ENCODE measurements around the gene C20orf144. TPM values are rescaled to one million over a fixed set of nuclear protein-coding genes. Genes with fewer than 3 reads are reported as not detected.

The C20orf144 gene
- total RNA-seq, 1 donor from 2014 or later: not detected

DNA sequence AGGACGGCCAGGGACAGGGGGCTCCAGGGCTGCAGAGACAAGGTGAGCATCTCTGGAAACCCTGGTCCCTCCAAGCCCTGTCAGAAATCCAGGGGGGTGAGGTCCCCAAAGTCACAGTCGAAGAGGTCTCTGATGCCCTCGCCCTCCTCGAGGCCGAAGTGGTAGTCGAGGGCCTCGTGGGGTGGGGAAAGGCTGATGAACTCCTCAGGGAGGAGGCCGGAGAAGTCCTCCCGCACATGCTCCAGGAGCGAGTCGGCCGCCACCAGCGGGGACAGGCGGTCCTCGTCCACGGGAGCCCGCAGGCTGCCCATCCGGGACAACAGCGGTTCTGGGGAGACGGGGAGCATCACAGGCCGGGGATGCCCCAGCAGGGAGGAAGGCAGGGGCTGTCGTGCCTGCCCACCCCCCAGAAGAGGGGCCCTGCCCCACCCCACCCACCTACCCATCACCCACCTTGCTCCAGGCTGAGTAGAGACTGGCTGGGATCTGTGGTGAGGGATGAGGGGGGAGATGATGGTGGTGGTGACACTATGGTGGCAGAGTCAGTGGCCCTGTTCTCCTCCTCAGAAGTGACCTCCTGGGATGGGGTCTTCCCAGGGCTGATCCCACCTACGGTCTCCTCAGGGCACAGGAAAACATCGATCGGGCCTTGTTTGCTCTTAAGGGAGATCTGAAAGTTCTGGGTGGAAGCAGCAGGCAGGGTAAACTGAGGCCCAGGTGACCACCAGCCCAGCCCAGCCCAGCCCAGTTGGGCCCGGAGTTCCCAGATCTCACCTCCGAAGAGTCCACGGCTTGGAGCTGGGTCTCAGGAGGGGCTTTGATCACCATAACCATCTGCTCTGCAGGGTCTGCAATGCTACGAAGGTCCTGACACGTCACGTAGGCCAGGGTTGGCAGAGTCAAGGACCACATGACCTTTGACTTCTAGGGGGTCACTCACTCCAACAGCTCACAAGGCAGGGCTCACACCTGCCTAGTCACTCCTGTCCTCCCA, 14.8 kb downstream of the C20orf144 start:
- no peak for DNase-seq (ENCODE audit: low spot score in 2 of 2)
- intact Hi-C loops (cut with DNase I): no loop called here

DNA sequence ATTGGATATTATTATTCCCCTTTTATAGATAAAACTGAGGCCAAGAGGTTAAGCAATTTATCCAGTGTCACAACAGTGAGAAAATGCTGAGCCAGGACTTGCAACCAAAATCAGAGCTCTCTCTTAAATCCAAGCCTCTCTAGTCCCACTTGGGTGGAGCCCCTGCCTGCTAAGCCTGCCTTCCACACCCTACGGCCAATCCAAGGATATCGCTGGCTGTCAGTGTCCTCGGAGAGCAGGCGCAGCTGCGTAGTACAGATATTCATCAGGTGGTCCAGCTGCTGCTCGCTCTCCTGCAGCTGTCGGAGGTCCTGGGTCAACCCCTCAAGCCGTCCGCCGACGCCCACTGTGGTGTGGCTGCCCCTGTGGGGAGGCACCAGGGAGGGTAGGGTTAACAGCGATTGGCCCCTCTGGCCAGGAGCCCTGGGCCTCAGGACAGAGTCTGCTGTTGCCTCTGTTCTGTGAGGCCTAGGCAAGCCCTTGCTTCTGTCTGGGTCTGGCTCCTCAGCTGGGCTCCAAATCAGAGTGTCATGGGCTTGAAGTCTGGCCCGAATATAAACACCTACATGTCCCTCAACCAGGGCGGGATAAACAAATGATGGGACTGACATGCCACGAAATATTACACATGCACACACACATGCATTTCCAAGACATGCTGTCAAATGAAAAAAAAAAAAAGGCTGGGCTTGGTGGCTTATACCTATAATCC, 16.0 kb downstream of the C20orf144 start:
- intact Hi-C loops (cut with DNase I): no loop called here
- DNase-seq (ENCODE audit: low spot score in 2 of 2): no peak
- H3K4me3 ChIP-seq: no peak overlapping the region
- H3K27me3 ChIP-seq: no peaks in the 10 kb centered on the region
- peaks cover 23 to 40% of the 10 kb centered on the region in 2 donors for H3K4me1 ChIP-seq
- H3K9me3 ChIP-seq: no peaks in the 10 kb centered on the region
- TF ChIP-seq, protein P1, sequence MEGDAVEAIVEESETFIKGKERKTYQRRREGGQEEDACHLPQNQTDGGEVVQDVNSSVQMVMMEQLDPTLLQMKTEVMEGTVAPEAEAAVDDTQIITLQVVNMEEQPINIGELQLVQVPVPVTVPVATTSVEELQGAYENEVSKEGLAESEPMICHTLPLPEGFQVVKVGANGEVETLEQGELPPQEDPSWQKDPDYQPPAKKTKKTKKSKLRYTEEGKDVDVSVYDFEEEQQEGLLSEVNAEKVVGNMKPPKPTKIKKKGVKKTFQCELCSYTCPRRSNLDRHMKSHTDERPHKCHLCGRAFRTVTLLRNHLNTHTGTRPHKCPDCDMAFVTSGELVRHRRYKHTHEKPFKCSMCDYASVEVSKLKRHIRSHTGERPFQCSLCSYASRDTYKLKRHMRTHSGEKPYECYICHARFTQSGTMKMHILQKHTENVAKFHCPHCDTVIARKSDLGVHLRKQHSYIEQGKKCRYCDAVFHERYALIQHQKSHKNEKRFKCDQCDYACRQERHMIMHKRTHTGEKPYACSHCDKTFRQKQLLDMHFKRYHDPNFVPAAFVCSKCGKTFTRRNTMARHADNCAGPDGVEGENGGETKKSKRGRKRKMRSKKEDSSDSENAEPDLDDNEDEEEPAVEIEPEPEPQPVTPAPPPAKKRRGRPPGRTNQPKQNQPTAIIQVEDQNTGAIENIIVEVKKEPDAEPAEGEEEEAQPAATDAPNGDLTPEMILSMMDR (IDR thresholded peaks at IDR 0.05): no peak
- no peaks in the 10 kb centered on the region for H3K36me3 ChIP-seq
- H3K27ac ChIP-seq: peak overlapping the region in 1 of 2 donors; percentile 97

More for the DNA sequence above, 14.8 kb downstream of the C20orf144 start:
- peaks cover 23 to 49% of the 10 kb centered on the region in 2 donors for H3K4me1 ChIP-seq
- H3K36me3 ChIP-seq: no peaks in the 10 kb centered on the region
- no peaks in the 10 kb centered on the region for H3K9me3 ChIP-seq
- no peaks in the 10 kb centered on the region for H3K27me3 ChIP-seq
- H3K27ac ChIP-seq: peak overlapping the region; percentile 96 to 97
- TF ChIP-seq, protein P1 (IDR thresholded peaks at IDR 0.05): no peak
- H3K4me3 ChIP-seq: no peak overlapping the region

DNA sequence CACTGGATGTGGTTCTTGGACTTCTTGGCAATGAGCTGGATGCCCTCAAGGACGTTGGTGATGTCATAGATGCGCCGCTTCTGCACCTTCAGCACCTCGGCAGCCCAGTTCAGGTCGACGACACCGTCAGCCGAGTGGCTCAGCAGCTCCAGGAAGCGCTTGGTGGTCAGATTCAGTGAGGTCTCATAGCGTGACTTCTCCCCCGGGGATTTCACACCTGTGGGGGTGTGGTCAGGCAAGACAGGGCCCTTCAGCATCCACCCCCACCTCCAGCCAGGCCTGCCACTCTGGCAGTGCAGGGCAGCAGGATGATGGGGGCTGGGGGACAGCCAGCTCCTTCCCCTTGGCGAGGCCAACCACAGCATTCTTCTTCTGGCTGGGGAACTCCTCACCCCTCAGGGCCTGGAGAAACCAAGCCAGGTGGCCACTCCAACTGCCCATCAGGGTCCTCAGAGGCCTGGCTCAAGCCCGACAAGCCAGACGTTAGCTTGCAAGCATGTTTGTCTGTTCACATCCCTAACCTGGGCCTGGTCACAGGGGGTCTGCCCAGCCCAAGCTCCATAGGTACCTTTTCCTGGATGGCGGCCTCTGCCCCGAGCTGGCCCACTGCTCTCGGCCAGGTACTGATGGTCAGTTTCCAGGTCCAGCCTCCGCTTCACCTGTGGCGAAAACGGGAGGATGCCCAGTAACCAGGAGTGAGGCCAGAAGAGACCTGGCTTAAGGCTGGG, 17.8 kb downstream of the C20orf144 start:
- intact Hi-C loops (cut with DNase I): no loop called here
- Histone ChIP-seq H3K27ac (peak overlapping the region; percentile 44 to 46), H3K4me3 (no peak overlapping the region), H3K4me1 (peaks cover 20 to 29% of the 10 kb centered on the region in 2 donors), H3K9me3 (no peaks in the 10 kb centered on the region), H3K36me3 (no peaks in the 10 kb centered on the region), H3K27me3 (no peaks in the 10 kb centered on the region)
- no peak for DNase-seq (ENCODE audit: low spot score in 2 of 2)
- TF ChIP-seq, protein P1 (IDR thresholded peaks at IDR 0.05): no peak

DNA sequence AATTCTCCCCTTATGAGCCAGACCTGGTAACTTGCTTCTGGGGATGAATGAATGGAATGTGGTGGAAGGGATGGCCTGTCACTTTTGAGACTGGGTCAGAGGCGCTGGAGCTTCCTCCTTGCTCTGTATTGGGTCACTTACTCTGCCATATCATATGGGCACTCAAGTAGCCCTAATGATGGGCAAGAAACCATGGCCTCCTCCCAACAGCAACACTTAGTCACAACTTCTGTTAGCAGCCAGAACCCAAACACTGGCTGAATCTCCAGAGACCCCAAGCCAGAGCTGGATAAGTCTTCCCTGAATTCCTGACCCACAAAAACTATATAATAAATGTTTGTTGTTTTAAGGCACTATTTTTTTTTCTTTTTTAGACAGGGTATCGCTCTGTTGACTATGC, 18.6 kb downstream of the C20orf144 start:
- peak overlapping the region; percentile 44 to 46 for H3K27ac ChIP-seq
- H3K27me3 ChIP-seq: no peaks in the 10 kb centered on the region
- DNase-seq (ENCODE audit: low spot score in 2 of 2): no peak
- H3K9me3 ChIP-seq: no peaks in the 10 kb centered on the region
- no peaks in the 10 kb centered on the region for H3K36me3 ChIP-seq
- no peak overlapping the region for H3K4me3 ChIP-seq
- intact Hi-C loops (cut with DNase I): no loop called here
- TF ChIP-seq, protein P1 (IDR thresholded peaks at IDR 0.05): no peak
- peaks cover 23 to 26% of the 10 kb centered on the region in 2 donors for H3K4me1 ChIP-seq

DNA sequence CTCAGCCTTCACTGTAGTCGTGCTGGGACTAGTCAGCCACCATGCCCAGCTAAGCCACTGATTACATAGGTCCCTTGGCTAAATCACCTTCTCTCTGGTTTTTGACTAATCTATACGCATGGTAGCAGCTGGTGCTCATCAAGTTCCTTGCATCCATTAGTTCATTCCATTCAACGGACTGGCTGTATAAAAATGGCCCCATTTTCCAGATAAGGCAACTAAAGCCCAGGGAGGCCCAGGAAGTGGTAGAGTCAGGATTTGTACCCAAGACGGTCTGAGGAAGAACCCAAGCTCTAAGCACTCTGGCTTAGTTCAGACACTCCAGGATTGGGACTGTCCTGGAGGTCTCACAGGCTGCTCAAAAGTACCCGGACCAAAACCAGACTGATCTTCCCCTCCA, 19.2 kb downstream of the C20orf144 start:
- no peaks in the 10 kb centered on the region for H3K27me3 ChIP-seq
- H3K27ac ChIP-seq: no peak overlapping the region
- TF ChIP-seq, protein P1 (IDR thresholded peaks at IDR 0.05): no peak
- intact Hi-C loops (cut with DNase I): no loop called here
- H3K9me3 ChIP-seq: no peaks in the 10 kb centered on the region
- H3K36me3 ChIP-seq: no peaks in the 10 kb centered on the region
- peaks cover 17 to 20% of the 10 kb centered on the region in 2 donors for H3K4me1 ChIP-seq
- H3K4me3 ChIP-seq: no peak overlapping the region
- no peak for DNase-seq (ENCODE audit: low spot score in 2 of 2)
